SK-N-SH (cell line): ENCODE measurements around the gene ZNF592. TPM values are rescaled to one million over a fixed set of nuclear protein-coding genes. Genes with fewer than 3 reads are reported as not detected.
A peak's percentile ranks its signal among the peaks of the same experiment; 100 is the strongest.

Source experiments
- CTCF ChIA-PET: fragments of 300-600, 350-600 bp; formaldehyde crosslinking; extraction: SDS; loops from one replicate; lab custom pipeline; 2021; lab: Yijun Ruan, JAX
- POLR2A ChIA-PET: fragments of 350-600 bp; sonication (Branson Sonifier 250); formaldehyde crosslinking; extraction: SDS; loops from one replicate; lab custom pipeline; 2020; ENCODE audit warnings: antibody characterized with exemption, inconsistent platforms; lab: Yijun Ruan, JAX
- DNase-seq: peaks from one replicate; pipeline ENCODE4 v3.0.0; 2012
- H2AFZ ChIP-seq: fragments of 200-600 bp; sonication (generic); 2 replicates; pipeline ENCODE4 v1.8.1; 2016; ENCODE audit warnings: antibody characterized with exemption, mild to moderate bottlenecking, low read depth
- H3F3A ChIP-seq: fragments of 200-600 bp; sonication (generic); replicated peaks from 2 replicates; pipeline ENCODE3; 2016; ENCODE audit warnings: antibody characterized with exemption, mild to moderate bottlenecking; ENCODE audit not compliant: insufficient read depth
- H3K27ac ChIP-seq, 2 experiments: fragments of 200-500 bp in 1 of 2; fragments of 200-600 bp in 1 of 2; sonication (Bioruptor generic) in 1 of 2; sonication (generic), shearing (Covaris generic) in 1 of 2; 2 replicates each; pipeline versions ENCODE4 v1.5.1 to v1.6.1; 2014 to 2016; ENCODE audit warnings: low read depth in 2 of 2, inconsistent platforms in 1 of 2, low read length in 1 of 2, mild to moderate bottlenecking in 1 of 2, mixed read lengths in 1 of 2
- H3K27me3 ChIP-seq: fragments of 200-600 bp; sonication (generic), shearing (Covaris generic); 2 replicates; pipeline ENCODE4 v1.6.1; 2016; ENCODE audit warnings: mixed run types; ENCODE audit not compliant: insufficient read depth
- H3K36me3 ChIP-seq, 2 experiments: fragments of 200-500 bp in 1 of 2; fragments of 200-600 bp in 1 of 2; sonication (Bioruptor generic) in 1 of 2; sonication (generic) in 1 of 2; replicated peaks in 1 of 2; 2 replicates each; pipeline versions ENCODE3 to v1.5.1; 2014 to 2016; ENCODE audit warnings: low read length in 1 of 2, mild to moderate bottlenecking in 1 of 2; ENCODE audit not compliant: insufficient read depth in 2 of 2, control insufficient read depth in 1 of 2
- H3K4me1 ChIP-seq, 2 experiments: fragments of 200-500 bp in 1 of 2; fragments of 200-600 bp in 1 of 2; sonication (Bioruptor generic) in 1 of 2; sonication (generic), shearing (Covaris generic) in 1 of 2; 2 replicates each; pipeline versions ENCODE4 v1.5.1 to v1.6.1; 2014 to 2016; ENCODE audit warnings: low read depth in 1 of 2, low read length in 1 of 2, mixed run types in 1 of 2; ENCODE audit not compliant: insufficient read depth in 2 of 2, control insufficient read depth in 1 of 2
- H3K4me2 ChIP-seq: fragments of 200-600 bp; sonication (generic), shearing (Covaris generic); 2 replicates; pipeline ENCODE4 v1.6.1; 2017; ENCODE audit warnings: mixed run types
- H3K4me3 ChIP-seq, 2 experiments: fragments of 200-500 bp in 1 of 2; fragments of 200-600 bp in 1 of 2; sonication (Bioruptor generic) in 1 of 2; sonication (generic), shearing (Covaris generic) in 1 of 2; 2 replicates each; pipeline versions ENCODE4 v1.5.1 to v1.8.1; 2014 to 2016; ENCODE audit warnings: low read depth in 2 of 2, inconsistent platforms in 1 of 2, low read length in 1 of 2, mild to moderate bottlenecking in 1 of 2, mixed read lengths in 1 of 2, moderate library complexity in 1 of 2
- H3K79me2 ChIP-seq: fragments of 200-600 bp; sonication (generic); 2 replicates; pipeline ENCODE4 v1.8.1; 2017; ENCODE audit warnings: mild to moderate bottlenecking; ENCODE audit not compliant: insufficient read depth
- H3K9ac ChIP-seq: fragments of 200-600 bp; sonication (generic); 2 replicates; pipeline ENCODE4 v1.6.1; 2017; ENCODE audit warnings: mixed run types
- H3K9me2 ChIP-seq: fragments of 200-600 bp; sonication (generic); 2 replicates; pipeline ENCODE4 v1.6.1; 2017; ENCODE audit warnings: mixed run types
- H3K9me3 ChIP-seq: fragments of 200-600 bp; sonication (generic); 2 replicates; pipeline ENCODE4 v1.6.1; 2017; ENCODE audit warnings: mixed run types, mild to moderate bottlenecking, moderate library complexity
- H4K20me1 ChIP-seq: fragments of 200-600 bp; sonication (generic); 2 replicates; pipeline ENCODE4 v1.6.1; 2017; ENCODE audit warnings: mild to moderate bottlenecking, mixed run types; ENCODE audit not compliant: insufficient read depth
- EP300 ChIP-seq, 2 experiments: IDR thresholded peaks; 2 replicates each; pipeline versions ENCODE4 v1.4.0 to v1.6.1; 2012; ENCODE audit warnings: borderline replicate concordance in 1 of 2, low read depth in 1 of 2, low read length in 1 of 2
- FOSL2 ChIP-seq: IDR thresholded peaks from 2 replicates; pipeline ENCODE4 v1.4.0; 2012; ENCODE audit warnings: low read depth, mild to moderate bottlenecking, moderate library complexity, borderline replicate concordance
- GATA2 ChIP-seq: sonication (generic); formaldehyde crosslinking; IDR thresholded peaks from 2 replicates; pipeline ENCODE4 v1.5.0; 2020; ENCODE audit warnings: mild to moderate bottlenecking, missing genetic modification reagents
- MXI1 ChIP-seq: IDR thresholded peaks from 2 replicates; pipeline ENCODE4 v1.6.1; 2012; ENCODE audit warnings: mild to moderate bottlenecking, low read depth, low read length, improper control_type of control experiment
- NRF1 ChIP-seq: IDR thresholded peaks from 2 replicates; pipeline ENCODE4 v1.6.1; 2012; ENCODE audit warnings: low read depth, mild to moderate bottlenecking, low read length
- PBX3 ChIP-seq: IDR thresholded peaks from 2 replicates; pipeline ENCODE4; 2012
- POLR2AphosphoS5 ChIP-seq: IDR thresholded peaks from 2 replicates; pipeline ENCODE4 v1.6.1; 2012; ENCODE audit warnings: low read depth, low read length
- RAD21 ChIP-seq: IDR thresholded peaks from 2 replicates; pipeline ENCODE4 v1.6.1; 2012; ENCODE audit warnings: mild to moderate bottlenecking, low read length
- RFX5 ChIP-seq: IDR thresholded peaks from 2 replicates; pipeline ENCODE4 v1.6.1; 2012; ENCODE audit warnings: mild to moderate bottlenecking, improper control_type of control experiment, low read length
- RXRA ChIP-seq: IDR thresholded peaks from 2 replicates; pipeline ENCODE4 v1.4.0; 2012; ENCODE audit warnings: low read depth, mild to moderate bottlenecking, borderline replicate concordance
- ZBTB33 ChIP-seq: IDR thresholded peaks from 2 replicates; pipeline ENCODE4 v1.4.0; 2012; ENCODE audit warnings: low read depth, borderline replicate concordance
- WGBS: methylation state at CpG from one replicate; pipeline ENCODE4 v1.1.6; 2017; ENCODE audit warnings: low lambda C conversion rate; 5-methylcytosine and 5-hydroxymethylcytosine counted together
- polyA plus RNA-seq, 3 experiments: library from polyadenylated mRNA; depleted of rRNA; stranded (reverse); fragments of >200 nt; gene quantifications; 2 replicates each; pipeline ENCODE4 v1.2.3, GENCODE V29; 2012
- TF ChIP-seq, protein P1 (sequence below): fragments of 150-350 bp; IDR thresholded peaks from 2 replicates; pipeline ENCODE4 v1.6.1; 2016; ENCODE audit warnings: mild to moderate bottlenecking, low read depth, low read length
- TF ChIP-seq, protein P2 (sequence below): fragments of 150-350 bp; IDR thresholded peaks from 2 replicates; pipeline ENCODE4 v1.6.1; 2017; ENCODE audit warnings: antibody characterized with exemption, low read length, low read depth, borderline replicate concordance
- TF ChIP-seq, protein P3 (sequence below): IDR thresholded peaks from 2 replicates; pipeline ENCODE4 v1.4.0; 2012; ENCODE audit warnings: low read depth

Gene ZNF592
- polyA plus RNA-seq, 1 of the 3 experiments (the other 2 are of a cell fraction) = 8.0 TPM

- Histone ChIP-seq H3F3A (no peaks in the 10 kb centered on the region), H3K9ac (no peak overlapping the region), H2AFZ (no peak overlapping the region), H3K79me2 (no peaks in the 10 kb centered on the region), H4K20me1 (no peaks in the 10 kb centered on the region), H3K36me3 (no peaks in the 10 kb centered on the region), H3K9me2 (no peaks in the 10 kb centered on the region), H3K4me1 (peaks cover 5 to 62% of the 10 kb centered on the region in 2 experiments; a peak in 1 of 4 replicates), H3K9me3 (no peaks in the 10 kb centered on the region), H3K4me2 (no peak overlapping the region), H3K27ac (peak overlapping the region in 1 of 2 experiments; percentile 71; a peak in 1 of 4 replicates), H3K4me3 (no peak overlapping the region), H3K27me3 (no peaks in the 10 kb centered on the region)
- CTCF ChIA-PET = interaction anchor here (0.7 to 1.1 kb wide), 4 partner anchors 10 to 164 kb away, joined by 3 read pairs; no protein-coding TSS in a partner anchor
- WGBS = 100% methylated on average over 1 of the region's 2 CpGs
- TF ChIP-seq FOSL2 = no peak
- TF ChIP-seq GATA2 = no peak
- TF ChIP-seq, protein P1, sequence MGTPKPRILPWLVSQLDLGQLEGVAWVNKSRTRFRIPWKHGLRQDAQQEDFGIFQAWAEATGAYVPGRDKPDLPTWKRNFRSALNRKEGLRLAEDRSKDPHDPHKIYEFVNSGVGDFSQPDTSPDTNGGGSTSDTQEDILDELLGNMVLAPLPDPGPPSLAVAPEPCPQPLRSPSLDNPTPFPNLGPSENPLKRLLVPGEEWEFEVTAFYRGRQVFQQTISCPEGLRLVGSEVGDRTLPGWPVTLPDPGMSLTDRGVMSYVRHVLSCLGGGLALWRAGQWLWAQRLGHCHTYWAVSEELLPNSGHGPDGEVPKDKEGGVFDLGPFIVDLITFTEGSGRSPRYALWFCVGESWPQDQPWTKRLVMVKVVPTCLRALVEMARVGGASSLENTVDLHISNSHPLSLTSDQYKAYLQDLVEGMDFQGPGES = no peak
- no peak for TF ChIP-seq ZBTB33
- TF ChIP-seq, protein P2, sequence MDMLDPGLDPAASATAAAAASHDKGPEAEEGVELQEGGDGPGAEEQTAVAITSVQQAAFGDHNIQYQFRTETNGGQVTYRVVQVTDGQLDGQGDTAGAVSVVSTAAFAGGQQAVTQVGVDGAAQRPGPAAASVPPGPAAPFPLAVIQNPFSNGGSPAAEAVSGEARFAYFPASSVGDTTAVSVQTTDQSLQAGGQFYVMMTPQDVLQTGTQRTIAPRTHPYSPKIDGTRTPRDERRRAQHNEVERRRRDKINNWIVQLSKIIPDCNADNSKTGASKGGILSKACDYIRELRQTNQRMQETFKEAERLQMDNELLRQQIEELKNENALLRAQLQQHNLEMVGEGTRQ = no peak
- no peak for TF ChIP-seq NRF1
- TF ChIP-seq RFX5 = no peak
- no peak for TF ChIP-seq RXRA
- no peak for TF ChIP-seq POLR2AphosphoS5
- TF ChIP-seq, protein P3, sequence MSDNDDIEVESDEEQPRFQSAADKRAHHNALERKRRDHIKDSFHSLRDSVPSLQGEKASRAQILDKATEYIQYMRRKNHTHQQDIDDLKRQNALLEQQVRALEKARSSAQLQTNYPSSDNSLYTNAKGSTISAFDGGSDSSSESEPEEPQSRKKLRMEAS = no peak
- DNase-seq = no peak
- POLR2A ChIA-PET = no interaction called here
These were observed 71.4 kb downstream of the ZNF592 start for GRCh38 chr15:84819791-84820190.

- Histone ChIP-seq H3K36me3 (no peaks in the 10 kb centered on the region), H3K4me2 (no peak overlapping the region), H3K27me3 (no peaks in the 10 kb centered on the region), H3K9me3 (no peaks in the 10 kb centered on the region), H4K20me1 (no peaks in the 10 kb centered on the region), H3K4me1 (peaks cover 5 to 69% of the 10 kb centered on the region in 2 experiments; a peak in 1 of 4 replicates), H3K9ac (no peak overlapping the region), H3K79me2 (no peaks in the 10 kb centered on the region), H3K9me2 (no peaks in the 10 kb centered on the region), H2AFZ (no peak overlapping the region), H3K27ac (no peak overlapping the region), H3F3A (no peaks in the 10 kb centered on the region), H3K4me3 (no peak overlapping the region)
- CTCF ChIA-PET = interaction anchor here (1.1 to 4.0 kb wide), 4 partner anchors 10 to 222 kb away, joined by 3 to 15 read pairs (median 4); no protein-coding TSS in a partner anchor
- TF ChIP-seq, protein P3 = no peak
- TF ChIP-seq EP300 (IDR thresholded peaks at IDR 0.05; ENCODE audit: borderline replicate concordance in 1 of 2, low read depth in 1 of 2, low read length in 1 of 2) (no peak), PBX3 (no peak), MXI1 (no peak), RAD21 (no peak)
- 93% methylated on average over 8 of the region's 8 CpGs for WGBS
- no peak for DNase-seq
- POLR2A ChIA-PET = interaction anchor here (0.6 to 1.5 kb wide), 2 partner anchors 15 to 106 kb away, joined by 4 to 5 read pairs; no protein-coding TSS in a partner anchor
These were observed 73.2 kb downstream of the ZNF592 start for GRCh38 chr15:84821501-84822021.
